ENCODE results near the gene METAP2.
"Not testable (repeated sequence)": the region's sequence is repeated elsewhere in the genome, so short reads cannot be mapped to it uniquely, and the experiment has no call there.

The METAP2 gene

DNA sequence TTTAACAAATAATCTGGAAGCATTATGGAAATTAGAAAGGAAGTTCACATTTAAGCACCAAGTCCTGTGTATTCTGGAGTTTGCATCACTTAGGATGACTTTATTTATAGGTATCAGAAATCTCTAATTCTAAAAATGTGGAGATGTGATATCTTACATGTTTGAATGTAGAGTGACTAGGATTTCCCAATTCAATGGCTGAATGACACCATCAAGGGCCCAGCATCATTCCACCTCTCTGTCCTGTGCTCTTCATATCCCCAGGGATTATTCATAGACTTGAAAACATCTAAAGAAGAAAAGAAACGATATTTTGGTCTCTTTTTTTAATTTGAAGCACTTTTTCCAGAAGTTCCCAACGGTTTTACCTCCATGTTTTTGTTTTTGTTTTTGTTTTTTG, 15.2 kb upstream of the METAP2 start:
- TF ChIP-seq, protein P1, sequence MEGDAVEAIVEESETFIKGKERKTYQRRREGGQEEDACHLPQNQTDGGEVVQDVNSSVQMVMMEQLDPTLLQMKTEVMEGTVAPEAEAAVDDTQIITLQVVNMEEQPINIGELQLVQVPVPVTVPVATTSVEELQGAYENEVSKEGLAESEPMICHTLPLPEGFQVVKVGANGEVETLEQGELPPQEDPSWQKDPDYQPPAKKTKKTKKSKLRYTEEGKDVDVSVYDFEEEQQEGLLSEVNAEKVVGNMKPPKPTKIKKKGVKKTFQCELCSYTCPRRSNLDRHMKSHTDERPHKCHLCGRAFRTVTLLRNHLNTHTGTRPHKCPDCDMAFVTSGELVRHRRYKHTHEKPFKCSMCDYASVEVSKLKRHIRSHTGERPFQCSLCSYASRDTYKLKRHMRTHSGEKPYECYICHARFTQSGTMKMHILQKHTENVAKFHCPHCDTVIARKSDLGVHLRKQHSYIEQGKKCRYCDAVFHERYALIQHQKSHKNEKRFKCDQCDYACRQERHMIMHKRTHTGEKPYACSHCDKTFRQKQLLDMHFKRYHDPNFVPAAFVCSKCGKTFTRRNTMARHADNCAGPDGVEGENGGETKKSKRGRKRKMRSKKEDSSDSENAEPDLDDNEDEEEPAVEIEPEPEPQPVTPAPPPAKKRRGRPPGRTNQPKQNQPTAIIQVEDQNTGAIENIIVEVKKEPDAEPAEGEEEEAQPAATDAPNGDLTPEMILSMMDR (IDR thresholded peaks at IDR 0.05; ENCODE audit: insufficient read depth, missing control alignments), result no peak
- no peak for DNase-seq (ENCODE audit: insufficient read length, low spot score)
- FAIRE-seq, result no peak

DNA sequence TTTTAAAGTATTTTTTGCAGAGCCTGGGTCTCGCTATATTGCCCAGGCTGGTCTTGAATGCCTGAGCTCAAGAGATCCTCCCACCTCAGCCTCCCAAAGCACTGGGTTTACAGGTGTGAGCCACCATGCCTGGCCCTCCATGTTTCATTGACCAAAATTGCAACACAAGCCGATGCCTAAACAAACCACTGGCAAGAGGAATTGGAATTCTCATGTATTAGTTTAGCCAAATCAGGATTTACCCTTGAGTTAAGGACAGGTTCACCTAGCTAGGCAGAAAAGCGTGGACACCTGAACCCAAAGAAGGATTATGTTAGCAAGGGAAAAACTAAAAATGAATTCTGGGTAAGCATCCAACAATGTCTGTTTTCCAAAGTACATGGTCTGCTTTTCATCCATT, 14.6 kb upstream of the METAP2 start:
- TF ChIP-seq, protein P1 (IDR thresholded peaks at IDR 0.05; ENCODE audit: insufficient read depth, missing control alignments), result no peak
- DNase-seq (ENCODE audit: insufficient read length, low spot score) (no peak), FAIRE-seq (no peak)

DNA sequence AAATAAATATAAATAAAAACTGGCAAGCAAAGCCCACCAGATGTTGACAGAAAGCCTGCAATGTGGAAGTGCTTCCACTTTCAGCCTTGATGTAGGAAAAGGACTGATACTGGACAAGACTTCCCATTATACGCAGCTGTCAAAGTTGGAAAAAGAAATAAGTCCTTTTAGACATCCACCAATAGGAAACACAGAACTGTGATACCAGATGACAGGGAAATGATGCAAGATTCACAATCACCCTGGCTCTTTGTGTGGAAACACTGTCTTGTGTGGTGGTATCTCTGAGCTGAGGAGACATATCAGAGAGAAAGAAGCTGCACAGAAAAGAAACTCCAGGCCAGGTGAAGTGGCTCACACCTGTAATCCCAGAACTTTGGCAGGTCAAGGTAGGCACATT, 13.8 kb upstream of the METAP2 start:
- no peak for FAIRE-seq
- DNase-seq (ENCODE audit: insufficient read length, low spot score), result no peak
- TF ChIP-seq, protein P1 (IDR thresholded peaks at IDR 0.05; ENCODE audit: insufficient read depth, missing control alignments), result no peak

DNA sequence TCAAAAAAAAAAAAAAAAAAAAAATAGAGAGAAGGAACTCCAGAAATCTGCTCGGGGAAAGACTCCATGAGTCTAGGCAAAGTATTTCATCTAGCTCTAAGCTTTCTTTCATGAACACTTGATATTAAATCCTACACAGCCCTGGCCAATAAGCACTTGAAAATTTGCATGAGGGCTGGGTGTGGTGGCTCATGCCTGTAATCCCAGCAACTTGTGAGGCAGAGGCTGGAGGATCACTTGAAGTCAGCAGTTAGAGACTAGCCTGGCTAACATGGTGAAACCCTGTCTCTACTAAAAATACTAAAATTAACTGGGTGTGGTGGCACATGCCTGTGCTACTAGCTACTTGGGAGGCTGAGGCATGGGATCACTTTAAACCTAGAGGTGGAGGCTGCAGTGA, 13.1 kb upstream of the METAP2 start:
- TF ChIP-seq, protein P1 (IDR thresholded peaks at IDR 0.05; ENCODE audit: insufficient read depth, missing control alignments), result no peak
- DNase-seq (ENCODE audit: insufficient read length, low spot score) (no peak), FAIRE-seq (no peak)

DNA sequence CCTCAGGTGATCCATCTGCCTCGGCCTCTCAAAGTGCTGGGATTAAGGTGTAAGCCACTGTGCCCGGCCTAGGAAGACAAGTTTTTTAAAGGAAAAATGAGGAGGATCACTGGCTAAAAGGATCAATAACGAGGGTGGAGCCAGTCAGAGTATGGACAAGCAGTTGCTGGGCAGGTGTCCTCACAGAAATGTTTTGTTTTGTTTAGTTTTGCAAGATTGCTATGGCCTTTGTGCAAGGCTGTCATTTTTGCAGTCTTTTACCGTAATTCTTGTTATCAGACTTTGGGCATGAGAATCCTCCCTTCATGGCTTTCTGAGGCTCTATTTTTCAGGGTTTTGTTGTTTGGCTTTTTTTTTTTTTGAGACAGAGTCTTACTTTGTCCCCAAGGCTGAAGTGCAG, 11.9 kb upstream of the METAP2 start:
- TF ChIP-seq, protein P1 (IDR thresholded peaks at IDR 0.05; ENCODE audit: insufficient read depth, missing control alignments), result no peak
- FAIRE-seq, result no peak
- no peak for DNase-seq (ENCODE audit: insufficient read length, low spot score)

DNA sequence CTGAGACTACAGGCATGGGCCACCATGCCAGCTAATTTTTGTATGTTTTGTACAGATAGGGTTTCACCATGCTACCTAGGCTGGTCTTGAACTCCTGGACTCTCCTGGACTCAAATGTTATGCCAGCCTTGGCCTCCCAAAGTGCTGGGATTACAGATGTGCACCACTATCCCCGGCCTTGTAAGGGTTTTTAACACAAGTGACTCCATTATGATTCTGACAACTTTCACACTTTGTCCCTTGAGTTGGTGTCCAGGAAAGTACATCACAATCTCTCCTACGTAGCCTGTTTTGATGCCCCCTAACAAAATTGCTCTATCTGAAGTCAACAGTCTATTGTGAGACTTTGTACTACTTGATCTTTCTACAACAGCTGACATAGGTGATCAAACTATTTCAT, 11.4 kb upstream of the METAP2 start:
- TF ChIP-seq, protein P1 (IDR thresholded peaks at IDR 0.05; ENCODE audit: insufficient read depth, missing control alignments), result no peak
- FAIRE-seq, result no peak
- DNase-seq (ENCODE audit: insufficient read length, low spot score), result no peak

DNA sequence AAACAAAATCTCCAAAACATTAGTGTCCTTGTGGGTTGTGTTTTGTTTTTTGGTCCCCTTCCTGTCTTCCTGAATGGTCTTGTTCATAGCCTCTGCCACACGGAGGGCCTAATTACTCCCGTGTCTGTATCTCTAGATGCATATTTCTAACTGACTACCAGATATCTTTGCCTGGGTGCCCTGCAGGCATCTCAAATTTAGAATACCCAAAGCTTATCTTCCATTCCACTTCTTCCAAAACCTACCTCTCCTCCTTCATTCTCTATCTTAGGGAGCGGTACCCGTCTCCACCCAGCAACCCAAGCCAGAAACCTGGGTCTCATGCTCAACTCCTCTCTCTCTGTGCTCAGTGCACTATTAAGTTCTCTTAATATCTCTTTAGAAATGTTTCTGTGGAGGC, 10.9 kb upstream of the METAP2 start:
- TF ChIP-seq, protein P1 (IDR thresholded peaks at IDR 0.05; ENCODE audit: insufficient read depth, missing control alignments), result no peak
- DNase-seq (ENCODE audit: insufficient read length, low spot score), result no peak
- FAIRE-seq, result no peak

DNA sequence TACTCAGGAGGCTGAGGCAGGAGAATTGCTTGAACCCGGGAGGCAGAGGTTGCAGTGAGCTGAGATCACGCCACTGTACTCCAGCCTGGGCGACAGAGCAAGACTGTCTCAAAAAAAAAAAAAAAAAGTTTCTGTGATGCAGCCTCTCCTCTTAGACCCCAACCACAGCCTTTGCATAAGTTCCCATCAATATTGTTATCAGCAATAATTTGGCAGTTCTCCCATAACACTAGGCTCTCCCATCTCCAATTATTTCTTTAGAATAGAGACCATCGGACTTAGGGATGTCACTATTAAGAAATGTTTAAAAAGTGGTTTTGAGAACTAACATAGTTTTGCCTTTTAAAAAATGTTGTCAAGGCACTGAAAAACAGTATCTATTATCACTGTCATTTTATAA, 10.2 kb upstream of the METAP2 start:
- FAIRE-seq; DNase-seq (ENCODE audit: insufficient read length, low spot score): not testable (repeated sequence)

Data from D721Med (cell line).